ENCODE measurements around the gene DYNLT1.

The DYNLT1 gene

GRCh38 chr6:158603261-158604047 lies 41.1 kb downstream of the DYNLT1 start:
- DNase-seq (ENCODE audit: low read depth): no peak
- no peak overlapping the region for H3K4me3 ChIP-seq (ENCODE audit: low read depth, low read length)
- in situ Hi-C loops (cut with HindIII; ENCODE audit: low sequenced_read_pairs): no loop called here
- no peak for TF ChIP-seq CTCF (IDR thresholded peaks at IDR 0.05; ENCODE audit: low read depth, low read length, missing control alignments)

GRCh38 chr6:158599635-158600034 lies 44.9 kb downstream of the DYNLT1 start:
- in situ Hi-C loops (cut with HindIII; ENCODE audit: low sequenced_read_pairs): no loop called here
- H3K4me3 ChIP-seq (ENCODE audit: low read depth, low read length): no peak overlapping the region
- TF ChIP-seq CTCF (IDR thresholded peaks at IDR 0.05; ENCODE audit: low read depth, low read length, missing control alignments): no peak
- no peak for DNase-seq (ENCODE audit: low read depth)

- TF ChIP-seq CTCF (IDR thresholded peaks at IDR 0.05; ENCODE audit: low read depth, low read length, missing control alignments): no peak
- DNase-seq (ENCODE audit: low read depth): no peak
- in situ Hi-C loops (cut with HindIII; ENCODE audit: low sequenced_read_pairs): no loop called here
- H3K4me3 ChIP-seq (ENCODE audit: low read depth, low read length): no peak overlapping the region
These were observed 47.0 kb downstream of the DYNLT1 start for GRCh38 chr6:158597565-158597964.

GRCh38 chr6:158596861-158597260 lies 47.7 kb downstream of the DYNLT1 start:
- DNase-seq (ENCODE audit: low read depth): no peak
- in situ Hi-C loops (cut with HindIII; ENCODE audit: low sequenced_read_pairs): no loop called here
- no peak overlapping the region for H3K4me3 ChIP-seq (ENCODE audit: low read depth, low read length)
- TF ChIP-seq CTCF (IDR thresholded peaks at IDR 0.05; ENCODE audit: low read depth, low read length, missing control alignments): no peak

GRCh38 chr6:158595223-158595622 lies 49.3 kb downstream of the DYNLT1 start:
- no peak for TF ChIP-seq CTCF (IDR thresholded peaks at IDR 0.05; ENCODE audit: low read depth, low read length, missing control alignments)
- in situ Hi-C loops (cut with HindIII; ENCODE audit: low sequenced_read_pairs): no loop called here
- DNase-seq (ENCODE audit: low read depth): no peak
- H3K4me3 ChIP-seq (ENCODE audit: low read depth, low read length): no peak overlapping the region

GRCh38 chr6:158593670-158594069 lies 50.9 kb downstream of the DYNLT1 start:
- in situ Hi-C loops (cut with HindIII; ENCODE audit: low sequenced_read_pairs): no loop called here
- H3K4me3 ChIP-seq (ENCODE audit: low read depth, low read length): no peak overlapping the region
- no peak for TF ChIP-seq CTCF (IDR thresholded peaks at IDR 0.05; ENCODE audit: low read depth, low read length, missing control alignments)
- no peak for DNase-seq (ENCODE audit: low read depth)

All from astrocyte of the cerebellum (primary cell).